MM.1S (cell line): ENCODE measurements around the gene KCND2.

ENCODE experiments used
- DNase-seq: peaks from one replicate; pipeline ENCODE4 v3.0.0-alpha.2; 2015
- H2AFZ ChIP-seq: fragments of 300-600 bp; sonication (generic); 2 replicates; pipeline ENCODE4 v1.6.0; 2016; ENCODE audit warnings: antibody characterized with exemption, low read length
- H3F3A ChIP-seq: fragments of 300-600 bp; sonication (generic); 2 replicates; pipeline ENCODE4 v1.6.1; 2016; ENCODE audit warnings: mild to moderate bottlenecking, antibody characterized with exemption, low read length, moderate library complexity, mixed read lengths; ENCODE audit not compliant: insufficient read depth
- H3K27ac ChIP-seq: fragments of 300-600 bp; sonication (generic); 2 replicates; pipeline ENCODE4 v1.5.1; 2016; ENCODE audit warnings: mild to moderate bottlenecking, low read length
- H3K27me3 ChIP-seq: fragments of 300-600 bp; sonication (generic); replicated peaks from 2 replicates; pipeline ENCODE4 v1.6.0; 2016; ENCODE audit warnings: low read length; ENCODE audit not compliant: insufficient read depth
- H3K36me3 ChIP-seq: fragments of 300-600 bp; sonication (generic); replicated peaks from 2 replicates; pipeline ENCODE4 v1.6.1; 2016; ENCODE audit warnings: mild to moderate bottlenecking, low read length, mixed read lengths; ENCODE audit not compliant: insufficient read depth
- H3K4me1 ChIP-seq: fragments of 300-600 bp; sonication (generic); 2 replicates; pipeline ENCODE4 v1.6.1; 2016; ENCODE audit warnings: low read length, mixed read lengths
- H3K4me2 ChIP-seq: fragments of 300-600 bp; sonication (generic); 2 replicates; pipeline ENCODE4 v1.6.0; 2016; ENCODE audit warnings: low read depth, low read length
- H3K4me3 ChIP-seq: fragments of 300-600 bp; sonication (generic); 2 replicates; pipeline ENCODE4 v1.5.1; 2016; ENCODE audit warnings: low read length, mixed read lengths
- H3K79me2 ChIP-seq: fragments of 300-600 bp; sonication (generic); 2 replicates; pipeline ENCODE4 v1.6.1; 2016; ENCODE audit warnings: mixed run types, low read length, mixed read lengths
- H3K9ac ChIP-seq: fragments of 300-600 bp; sonication (generic); 2 replicates; pipeline ENCODE4 v1.6.1; 2016; ENCODE audit warnings: low read length, mixed read lengths
- H3K9me2 ChIP-seq: fragments of 300-600 bp; sonication (generic); replicated peaks from 2 replicates; pipeline ENCODE4 v1.6.1; 2016; ENCODE audit warnings: mild to moderate bottlenecking, low read length, mixed read lengths; ENCODE audit not compliant: insufficient read depth
- H3K9me3 ChIP-seq: fragments of 300-600 bp; sonication (generic); replicated peaks from 2 replicates; pipeline ENCODE4 v1.6.1; 2016; ENCODE audit warnings: mild to moderate bottlenecking, low read length, mixed read lengths; ENCODE audit not compliant: insufficient read depth
- H4K20me1 ChIP-seq: fragments of 300-600 bp; sonication (generic); 2 replicates; pipeline ENCODE4 v1.6.1; 2016; ENCODE audit warnings: mild to moderate bottlenecking, low read length, moderate library complexity, mixed read lengths; ENCODE audit not compliant: insufficient read depth
- CTCF ChIP-seq: fragments of 300-600 bp; sonication (generic); IDR thresholded peaks from 2 replicates; pipeline ENCODE4 v1.5.1; 2016; ENCODE audit warnings: antibody characterized with exemption, low read length, mixed read lengths
- EZH2 ChIP-seq: fragments of 300-600 bp; sonication (generic); optimal IDR thresholded peaks from 2 replicates; pipeline ENCODE3; 2017; ENCODE audit warnings: low read depth, mild to moderate bottlenecking, antibody characterized with exemption, low read length, mixed read lengths
- EZH2phosphoT487 ChIP-seq: fragments of 300-600 bp; sonication (generic); IDR thresholded peaks from 2 replicates; pipeline ENCODE4 v1.6.1; 2018; ENCODE audit warnings: antibody characterized with exemption, low read length

Gene KCND2

GRCh38 chr7:120611975-120612374 is 339.0 kb downstream of the KCND2 start:
- TF ChIP-seq CTCF: no peak
- H3K4me2 ChIP-seq: no peak overlapping the region
- no peak for DNase-seq
- no peak overlapping the region for H2AFZ ChIP-seq
- no peaks in the 10 kb centered on the region for H3K27me3 ChIP-seq
- no peaks in the 10 kb centered on the region for H3K36me3 ChIP-seq
- H3K9me2 ChIP-seq: no peaks in the 10 kb centered on the region
- no peak overlapping the region for H3K27ac ChIP-seq
- H3K79me2 ChIP-seq: no peaks in the 10 kb centered on the region
- H3F3A ChIP-seq: no peaks in the 10 kb centered on the region
- no peaks in the 10 kb centered on the region for H3K4me1 ChIP-seq
- H3K9ac ChIP-seq: no peak overlapping the region
- H3K4me3 ChIP-seq: no peak overlapping the region
- H4K20me1 ChIP-seq: no peaks in the 10 kb centered on the region
- H3K9me3 ChIP-seq: no peaks in the 10 kb centered on the region

GRCh38 chr7:120615703-120616102 is 342.7 kb downstream of the KCND2 start:
- no peak for DNase-seq
- Histone ChIP-seq H3F3A (no peaks in the 10 kb centered on the region), H3K27ac (no peak overlapping the region), H3K4me2 (no peak overlapping the region), H3K4me1 (no peaks in the 10 kb centered on the region), H3K36me3 (no peaks in the 10 kb centered on the region), H4K20me1 (no peaks in the 10 kb centered on the region), H3K27me3 (no peaks in the 10 kb centered on the region), H2AFZ (no peak overlapping the region), H3K9me3 (no peaks in the 10 kb centered on the region), H3K9me2 (no peaks in the 10 kb centered on the region), H3K79me2 (no peaks in the 10 kb centered on the region), H3K9ac (no peak overlapping the region), H3K4me3 (no peak overlapping the region)
- TF ChIP-seq CTCF (no peak), EZH2 (no peak), EZH2phosphoT487 (no peak)

- H3K27me3 ChIP-seq: no peaks in the 10 kb centered on the region
- no peaks in the 10 kb centered on the region for H3K36me3 ChIP-seq
- no peak overlapping the region for H3K4me3 ChIP-seq
- H3K9me3 ChIP-seq: no peaks in the 10 kb centered on the region
- H3K9me2 ChIP-seq: no peaks in the 10 kb centered on the region
- H4K20me1 ChIP-seq: no peaks in the 10 kb centered on the region
- H3K27ac ChIP-seq: no peak overlapping the region
- H3K4me1 ChIP-seq: no peaks in the 10 kb centered on the region
- no peak for TF ChIP-seq EZH2
- TF ChIP-seq CTCF: no peak
- TF ChIP-seq EZH2phosphoT487: no peak
- no peaks in the 10 kb centered on the region for H3F3A ChIP-seq
- H3K4me2 ChIP-seq: no peak overlapping the region
- no peaks in the 10 kb centered on the region for H3K79me2 ChIP-seq
- no peak for DNase-seq
- H2AFZ ChIP-seq: no peak overlapping the region
- H3K9ac ChIP-seq: no peak overlapping the region
Observed at GRCh38 chr7:120617275-120617674, 344.3 kb downstream of the KCND2 start.

GRCh38 chr7:120628251-120628650 is 355.3 kb downstream of the KCND2 start:
- Histone ChIP-seq H3K4me2 (no peak overlapping the region), H3K4me1 (no peaks in the 10 kb centered on the region), H3K27ac (no peak overlapping the region), H3K36me3 (no peaks in the 10 kb centered on the region), H2AFZ (no peak overlapping the region), H4K20me1 (no peaks in the 10 kb centered on the region), H3K9me2 (no peaks in the 10 kb centered on the region), H3K9ac (no peak overlapping the region), H3K9me3 (no peaks in the 10 kb centered on the region), H3F3A (no peaks in the 10 kb centered on the region), H3K4me3 (no peak overlapping the region), H3K79me2 (no peaks in the 10 kb centered on the region), H3K27me3 (no peaks in the 10 kb centered on the region)
- DNase-seq: no peak
- no peak for TF ChIP-seq CTCF
- TF ChIP-seq EZH2: no peak
- no peak for TF ChIP-seq EZH2phosphoT487
